Activated CD4-positive, alpha-beta T cell treated with anti-CD3 and anti-CD28 coated beads, Interleukin-10, Interleukin-2, amounts not matched to agents 100 ng/mL and 50 ng/mL, durations not matched to agents 16 hours and 8 hours (primary cell): Measurements from ENCODE around the gene BDH1.
A peak's percentile ranks its signal among the peaks of the same experiment; 100 is the strongest.
"Not testable (repeated sequence)": the region's sequence is repeated elsewhere in the genome, so short reads cannot be mapped to it uniquely, and the experiment has no call there.

Experiments used
- DNase-seq: peaks from one replicate; pipeline ENCODE4 v3.0.0-alpha.2; 2020

The BDH1 gene

GRCh38 chr3:197577366-197578074 lies 21.8 kb upstream of the BDH1 start:
- DNase-seq = no peak

- DNase-seq = no peak
These were observed 21.1 kb upstream of the BDH1 start for GRCh38 chr3:197576838-197577237.

GRCh38 chr3:197575362-197575761 lies 19.6 kb upstream of the BDH1 start:
- DNase-seq = no peak

- DNase-seq = not testable (repeated sequence)
These were observed 18.7 kb upstream of the BDH1 start for GRCh38 chr3:197574396-197574991.

GRCh38 chr3:197573048-197573767 lies 17.4 kb upstream of the BDH1 start:
- DNase-seq = no peak

- not testable (repeated sequence) for DNase-seq
These were observed 16.1 kb upstream of the BDH1 start for GRCh38 chr3:197571880-197572172.

GRCh38 chr3:197571074-197571879 lies 15.5 kb upstream of the BDH1 start:
- not testable (repeated sequence) for DNase-seq

GRCh38 chr3:197569433-197569832 lies 13.7 kb upstream of the BDH1 start:
- DNase-seq = not testable (repeated sequence)

GRCh38 chr3:197567904-197568681 lies 12.3 kb upstream of the BDH1 start:
- no peak for DNase-seq

- DNase-seq = not testable (repeated sequence)
These were observed 10.4 kb upstream of the BDH1 start for GRCh38 chr3:197566155-197566554.

- DNase-seq = no peak
These were observed 8.5 kb upstream of the BDH1 start for GRCh38 chr3:197564097-197564843.

GRCh38 chr3:197562398-197563251 lies 6.9 kb upstream of the BDH1 start:
- no peak for DNase-seq

GRCh38 chr3:197561926-197562325 lies 6.2 kb upstream of the BDH1 start:
- DNase-seq = no peak

- no peak for DNase-seq
These were observed 3.9 kb upstream of the BDH1 start for GRCh38 chr3:197559651-197560050.

- peak; percentile 98 for DNase-seq
These were observed 1.0 kb downstream of the BDH1 start for GRCh38 chr3:197554562-197555280.

GRCh38 chr3:197554196-197554561 lies 1.6 kb downstream of the BDH1 start:
- DNase-seq = peak; percentile 34

- no peak for DNase-seq
These were observed 3.6 kb downstream of the BDH1 start for GRCh38 chr3:197552198-197552597.

GRCh38 chr3:197550489-197550888 lies 5.3 kb downstream of the BDH1 start:
- no peak for DNase-seq

- no peak for DNase-seq
These were observed 6.4 kb downstream of the BDH1 start for GRCh38 chr3:197549261-197549885.
